IMR-90 (cell line): ENCODE measurements around the gene NOS3.

Source experiments
- CEBPB ChIP-seq: IDR thresholded peaks from 2 replicates; pipeline ENCODE4 v1.6.1; 2012; ENCODE audit warnings: low read depth, low read length, improper control_type of control experiment
- CHD1 ChIP-seq: IDR thresholded peaks from 2 replicates; pipeline ENCODE4 v1.6.1; 2012; ENCODE audit warnings: low read depth, low read length, improper control_type of control experiment
- CTCF ChIP-seq: conservative IDR thresholded peaks from 2 replicates; pipeline ENCODE4 v1.5.1; 2012; ENCODE audit warnings: mild to moderate bottlenecking, low read depth, low read length, improper control_type of control experiment
- FOS ChIP-seq: fragments of 150-350 bp; IDR thresholded peaks from 2 replicates; pipeline ENCODE4 v1.6.1; 2016; ENCODE audit warnings: low read depth, low read length
- MAFK ChIP-seq: IDR thresholded peaks from 2 replicates; pipeline ENCODE4 v1.6.1; 2012; ENCODE audit warnings: low read depth, low read length, improper control_type of control experiment
- MAZ ChIP-seq: IDR thresholded peaks from 2 replicates; pipeline ENCODE4 v1.6.1; 2012; ENCODE audit warnings: low read depth, mild to moderate bottlenecking, low read length, improper control_type of control experiment, moderate library complexity, borderline replicate concordance
- NFE2L2 ChIP-seq: fragments of 150-350 bp; IDR thresholded peaks from 2 replicates; pipeline ENCODE4 v1.6.1; 2016; ENCODE audit warnings: low read depth, mild to moderate bottlenecking, low read length
- POLR2A ChIP-seq: IDR thresholded peaks from 2 replicates; pipeline ENCODE4 v1.6.1; 2012; ENCODE audit warnings: mild to moderate bottlenecking, low read depth, low read length
- RFX5 ChIP-seq: IDR thresholded peaks from 2 replicates; pipeline ENCODE4 v1.8.0; 2012; ENCODE audit warnings: low read depth, mild to moderate bottlenecking, low read length, moderate library complexity
- USF2 ChIP-seq: fragments of 150-350 bp; IDR thresholded peaks from 2 replicates; pipeline ENCODE4 v1.6.1; 2017; ENCODE audit warnings: mild to moderate bottlenecking, antibody characterized with exemption, low read length, low read depth

- TF ChIP-seq NFE2L2 (no peak), MAFK (no peak), CTCF (no peak), CHD1 (no peak), MAZ (no peak), FOS (no peak), RFX5 (no peak), USF2 (no peak), POLR2A (no peak), CEBPB (no peak)
Observed at GRCh38 chr7:150997075-150997511, 6.3 kb downstream of the NOS3 start.
